B cell (primary cell): Measurements from ENCODE around the gene ELOVL3. TPM values are rescaled to one million over a fixed set of nuclear protein-coding genes. Genes with fewer than 3 reads are reported as not detected.

Experiments
- ATAC-seq: fragments of 200-7000 bp; cut with Tn5 transposase; one replicate; pipeline ENCODE4 v1.10.0; 2021; ENCODE audit warnings: low read depth, mild to moderate bottlenecking, moderate number of reproducible peaks, moderate library complexity
- CTCF ChIA-PET: fragments of 350-600 bp; sonication (Branson Sonifier 250); formaldehyde crosslinking; loops from one replicate; lab custom pipeline; 2021; ENCODE audit warnings: antibody characterized with exemption, inconsistent platforms; lab: Charles Lee
- POLR2A ChIA-PET: fragments of 350-600 bp; sonication (Branson Sonifier 250); formaldehyde crosslinking; loops from one replicate; lab custom pipeline; 2021; ENCODE audit warnings: antibody characterized with exemption; lab: Charles Lee
- DNase-seq: peaks from one replicate; pipeline ENCODE4 v3.0.0; 2013
- H2AFZ ChIP-seq: 2 replicates; pipeline ENCODE4 v1.6.1; 2012; ENCODE audit warnings: mild to moderate bottlenecking, low read depth, low read length; ENCODE audit not compliant: insufficient read depth, poor library complexity, severe bottlenecking
- H3K27ac ChIP-seq, 2 donors: 1 replicate in 1 of 2; 2 replicates in 1 of 2; pipeline ENCODE4 v1.5.1; 2012 to 2013; ENCODE audit warnings: low read length in 2 of 2, mild to moderate bottlenecking in 2 of 2, moderate library complexity in 1 of 2
- H3K27me3 ChIP-seq, 4 experiments: fragments of 200-600 bp in 1 of 4; sonication (generic) in 1 of 4; replicated peaks in 1 of 4; 1 replicate in 2 of 4; 2 replicates in 2 of 4; pipeline versions ENCODE4 v1.6.1 to v1.7.0; 2013 to 2016; ENCODE audit warnings: low read length in 3 of 4, mild to moderate bottlenecking in 2 of 4, mixed read lengths in 1 of 4, moderate library complexity in 1 of 4; ENCODE audit not compliant: insufficient read depth in 4 of 4, control insufficient read depth in 3 of 4; ENCODE audit errors: control extremely low read depth in 1 of 4
- H3K36me3 ChIP-seq, 2 experiments: replicated peaks in 1 of 2; 1 replicate in 1 of 2; 2 replicates in 1 of 2; pipeline versions ENCODE4 v1.6.1 to v1.7.1; 2013; ENCODE audit warnings: low read length in 1 of 2; ENCODE audit not compliant: insufficient read depth in 2 of 2, control insufficient read depth in 1 of 2; ENCODE audit errors: control extremely low read depth in 1 of 2, extremely low read depth in 1 of 2
- H3K4me1 ChIP-seq, 2 donors: fragments of 200-600 bp in 1 of 2; sonication (generic) in 1 of 2; 1 replicate in 1 of 2; 2 replicates in 1 of 2; pipeline versions ENCODE4 v1.5.1 to v1.6.1; 2013 to 2017; ENCODE audit warnings: low read length in 2 of 2; ENCODE audit not compliant: control insufficient read depth in 2 of 2, insufficient read depth in 2 of 2
- H3K4me2 ChIP-seq: replicated peaks from 2 replicates; pipeline ENCODE3; 2012; ENCODE audit warnings: mild to moderate bottlenecking, low read depth, low read length; ENCODE audit not compliant: poor library complexity, severe bottlenecking
- H3K4me3 ChIP-seq, 5 experiments: fragments of 200-600 bp in 1 of 5; sonication (generic) in 1 of 5; 1 replicate in 3 of 5; 2 replicates in 2 of 5; pipeline versions ENCODE4 v1.5.1 to v1.7.0; 2011 to 2016; ENCODE audit warnings: low read length in 4 of 5, mild to moderate bottlenecking in 4 of 5, low read depth in 2 of 5, control low read depth in 1 of 5, moderate library complexity in 1 of 5; ENCODE audit not compliant: insufficient read depth in 1 of 5; ENCODE audit errors: control extremely low read depth in 1 of 5, extremely low read depth in 1 of 5
- H3K79me2 ChIP-seq: fragments of 200-600 bp; sonication (generic); one replicate; pipeline ENCODE4 v1.6.0; 2016; ENCODE audit warnings: low read length; ENCODE audit not compliant: control insufficient read depth, insufficient read depth
- H3K9ac ChIP-seq: fragments of 200-600 bp; sonication (generic); 2 replicates; pipeline ENCODE4 v1.6.1; 2017; ENCODE audit warnings: mild to moderate bottlenecking, low read length, moderate library complexity
- H3K9me3 ChIP-seq, 3 donors: one replicate each; pipeline versions ENCODE4 v1.6.1 to v1.7.1; 2013; ENCODE audit warnings: low read length in 2 of 3; ENCODE audit not compliant: control insufficient read depth in 2 of 3, insufficient read depth in 1 of 3; ENCODE audit errors: control extremely low read depth in 1 of 3
- H4K20me1 ChIP-seq: 2 replicates; pipeline ENCODE4 v1.6.0; 2012; ENCODE audit warnings: mild to moderate bottlenecking, low read length; ENCODE audit not compliant: insufficient read depth, control insufficient read depth, poor library complexity, severe bottlenecking
- H3K27ac Mint-ChIP-seq: one replicate; pipeline ENCODE4 v1.8.0; 2021; ENCODE audit warnings: mixed read lengths
- H3K27me3 Mint-ChIP-seq: one replicate; pipeline ENCODE4 v1.8.0; 2021; ENCODE audit warnings: mixed read lengths
- H3K4me1 Mint-ChIP-seq: one replicate; pipeline ENCODE4 v1.8.0; 2021; ENCODE audit warnings: mixed read lengths
- H3K4me3 Mint-ChIP-seq: one replicate; pipeline ENCODE4 v1.8.0; 2021; ENCODE audit warnings: mixed read lengths
- H3K9me3 Mint-ChIP-seq: one replicate; pipeline ENCODE4 v1.8.0; 2022; ENCODE audit warnings: mixed read lengths; ENCODE audit not compliant: insufficient read depth
- CTCF ChIP-seq: fragments of 200-600 bp; IDR thresholded peaks from one replicate; pipeline ENCODE4 v1.8.0; 2022; ENCODE audit warnings: antibody characterized with exemption, mild to moderate bottlenecking
- EZH2 ChIP-seq: IDR thresholded peaks from 2 replicates; pipeline ENCODE4 v1.6.1; 2012; ENCODE audit warnings: borderline replicate concordance, low read depth, mild to moderate bottlenecking, moderate library complexity, low read length; ENCODE audit not compliant: insufficient read depth, poor library complexity, severe bottlenecking
- WGBS: methylation state at CpG from one replicate; pipeline ENCODE4 v1.1.5; 2013; ENCODE audit warnings: missing lambda C conversion rate; ENCODE audit not compliant: insufficient coverage; 5-methylcytosine and 5-hydroxymethylcytosine counted together
- intact Hi-C: fragments of 100-400 bp; cut with micrococcal nuclease; formaldehyde crosslinking; loops from one replicate; pipeline ENCODE4 v1.10.0; 2022
- polyA plus RNA-seq: library from polyadenylated mRNA; depleted of rRNA; stranded (reverse); fragments of >200 nt; gene quantifications from 2 replicates; pipeline ENCODE4 v1.2.3, GENCODE V29; 2012
- total RNA-seq, 2 donors: library from RNA; stranded (reverse); fragments of 120-200 nt in 1 of 2; gene quantifications; 1 replicate in 1 of 2; 2 replicates in 1 of 2; pipeline versions ENCODE4 v1.2.3 to v1.2.4, GENCODE V29; 2013 to 2022

The ELOVL3 gene
- total and polyA plus RNA-seq, 2 donors (not counting 1 experiment from before 2014, with no cell fraction given): not detected

- DNase-seq (no peak), ATAC-seq (no peak)
- H2AFZ ChIP-seq: no peak overlapping the region
- H3K9ac ChIP-seq: no peak overlapping the region
- ChIA-PET POLR2A (no interaction called here), CTCF (no interaction called here)
- H3K27me3 ChIP-seq: no peaks in the 10 kb centered on the region
- H3K4me2 ChIP-seq: no peak overlapping the region
- peaks cover 5 to 52% of the 10 kb centered on the region in 2 experiments for H3K36me3 ChIP-seq
- H3K27ac Mint-ChIP-seq: no peak overlapping the region
- peaks cover 19% of the 10 kb centered on the region for H3K4me1 Mint-ChIP-seq
- H3K9me3 ChIP-seq: no peaks in the 10 kb centered on the region
- H3K9me3 Mint-ChIP-seq: no peaks in the 10 kb centered on the region
- intact Hi-C loops: no loop called here
- peaks cover 56% of the 10 kb centered on the region for H4K20me1 ChIP-seq
- no peaks in the 10 kb centered on the region for H3K27me3 Mint-ChIP-seq
- H3K4me3 Mint-ChIP-seq: no peak overlapping the region
- H3K4me1 ChIP-seq: no peaks in the 10 kb centered on the region
- peaks cover 82% of the 10 kb centered on the region for H3K79me2 ChIP-seq
- no peak for TF ChIP-seq EZH2
- no peak for TF ChIP-seq CTCF
- no CpG with 5 or more reads among the region's 4 CpGs for WGBS
- no peak overlapping the region for H3K27ac ChIP-seq
- no peak overlapping the region for H3K4me3 ChIP-seq
Observed at GRCh38 chr10:102264371-102264770, 38.3 kb downstream of the ELOVL3 start.

- Histone ChIP-seq H3K79me2 (peaks cover 87% of the 10 kb centered on the region), H3K27ac (no peak overlapping the region), H3K27me3 (no peaks in the 10 kb centered on the region), H3K9me3 (no peaks in the 10 kb centered on the region), H3K9ac (no peak overlapping the region), H4K20me1 (peaks cover 55% of the 10 kb centered on the region), H3K4me2 (no peak overlapping the region), H3K36me3 (peaks cover 3 to 36% of the 10 kb centered on the region in 2 experiments), H2AFZ (no peak overlapping the region), H3K4me1 (no peaks in the 10 kb centered on the region), H3K4me3 (no peak overlapping the region)
- 96% methylated on average over 3 of the region's 3 CpGs for WGBS
- no peak for TF ChIP-seq CTCF
- TF ChIP-seq EZH2: no peak
- H3K27ac Mint-ChIP-seq: no peak overlapping the region
- H3K9me3 Mint-ChIP-seq: no peaks in the 10 kb centered on the region
- DNase-seq (no peak), ATAC-seq (no peak)
- intact Hi-C loops: no loop called here
- ChIA-PET CTCF (interaction anchor here (0.8 to 1.2 kb wide), 3 partner anchors 10 to 84 kb away, joined by 3 to 7 read pairs (median 3); no protein-coding TSS in a partner anchor), POLR2A (no interaction called here)
- no peaks in the 10 kb centered on the region for H3K27me3 Mint-ChIP-seq
- peaks cover 19% of the 10 kb centered on the region for H3K4me1 Mint-ChIP-seq
- H3K4me3 Mint-ChIP-seq: no peak overlapping the region
Observed at GRCh38 chr10:102266670-102267069, 40.6 kb downstream of the ELOVL3 start.
